ENCODE data around the gene LRIG1.

Gene LRIG1

GRCh38 chr3:66396161-66396760 lies 104.6 kb downstream of the LRIG1 start:
- Histone ChIP-seq H3K4me3 (ENCODE audit: low read length) (no peak overlapping the region), H4K20me1 (ENCODE audit: insufficient read depth, low read length) (no peaks in the 10 kb centered on the region; the same call in 1 of the 2 replicates), H3K4me2 (ENCODE audit: low read depth, low read length) (no peak overlapping the region)

GRCh38 chr3:66395635-66396034 lies 105.2 kb downstream of the LRIG1 start:
- H3K9ac ChIP-seq (ENCODE audit: low read length): no peak overlapping the region
- H3K4me2 ChIP-seq (ENCODE audit: low read depth, low read length): no peak overlapping the region
- DNase-seq: no peak
- no peaks in the 10 kb centered on the region; the same call in 1 of the 2 replicates for H4K20me1 ChIP-seq (ENCODE audit: insufficient read depth, low read length)
- H3F3A ChIP-seq (ENCODE audit: insufficient read depth, low read length): no peaks in the 10 kb centered on the region
- no peaks in the 10 kb centered on the region for H3K27me3 ChIP-seq (replicated peaks; ENCODE audit: insufficient read depth, low read length)
- no peak overlapping the region for H2AFZ ChIP-seq (ENCODE audit: low read length)
- H3K9me2 ChIP-seq (replicated peaks; ENCODE audit: insufficient read depth, low read length): no peaks in the 10 kb centered on the region
- H3K27ac ChIP-seq (ENCODE audit: low read length): no peak overlapping the region
- H3K36me3 ChIP-seq (replicated peaks; ENCODE audit: insufficient read depth, low read length): no peaks in the 10 kb centered on the region; the same call in 1 of the 2 replicates
- no peaks in the 10 kb centered on the region for H3K9me3 ChIP-seq (replicated peaks; ENCODE audit: insufficient read depth, low read length)
- H3K4me1 ChIP-seq (ENCODE audit: low read length): peaks cover 5% of the 10 kb centered on the region; the same call in 1 of the 2 replicates
- H3K79me2 ChIP-seq (ENCODE audit: low read length): no peaks in the 10 kb centered on the region
- H3K4me3 ChIP-seq (ENCODE audit: low read length): no peak overlapping the region
- TF ChIP-seq EZH2 (optimal IDR thresholded peaks at IDR 0.05; ENCODE audit: low read depth, low read length) (no peak), CTCF (IDR thresholded peaks at IDR 0.05; ENCODE audit: low read length) (no peak), EZH2phosphoT487 (IDR thresholded peaks at IDR 0.05; ENCODE audit: low read length) (no peak)

More at GRCh38 chr3:66396161-66396760, 104.6 kb downstream of the LRIG1 start:
- Histone ChIP-seq H3K9me3 (replicated peaks; ENCODE audit: insufficient read depth, low read length) (no peaks in the 10 kb centered on the region), H3K27ac (ENCODE audit: low read length) (no peak overlapping the region), H3K9ac (ENCODE audit: low read length) (no peak overlapping the region), H3K9me2 (replicated peaks; ENCODE audit: insufficient read depth, low read length) (no peaks in the 10 kb centered on the region), H3K36me3 (replicated peaks; ENCODE audit: insufficient read depth, low read length) (no peaks in the 10 kb centered on the region; the same call in 1 of the 2 replicates), H2AFZ (ENCODE audit: low read length) (no peak overlapping the region), H3K79me2 (ENCODE audit: low read length) (no peaks in the 10 kb centered on the region), H3K27me3 (replicated peaks; ENCODE audit: insufficient read depth, low read length) (no peaks in the 10 kb centered on the region), H3K4me1 (ENCODE audit: low read length) (no peaks in the 10 kb centered on the region; the same call in 1 of the 2 replicates), H3F3A (ENCODE audit: insufficient read depth, low read length) (no peaks in the 10 kb centered on the region)
- no peak for TF ChIP-seq EZH2phosphoT487 (IDR thresholded peaks at IDR 0.05; ENCODE audit: low read length)
- no peak for DNase-seq

- H3K4me2 ChIP-seq (ENCODE audit: low read depth, low read length): no peak overlapping the region
Measured at GRCh38 chr3:66394753-66395249, 106.0 kb downstream of the LRIG1 start.

More at GRCh38 chr3:66394753-66395249, 106.0 kb downstream of the LRIG1 start:
- Histone ChIP-seq H3K4me3 (ENCODE audit: low read length) (no peak overlapping the region), H2AFZ (ENCODE audit: low read length) (no peak overlapping the region), H4K20me1 (ENCODE audit: insufficient read depth, low read length) (no peaks in the 10 kb centered on the region; the same call in 1 of the 2 replicates), H3K79me2 (ENCODE audit: low read length) (no peaks in the 10 kb centered on the region), H3K4me1 (ENCODE audit: low read length) (peaks cover 11% of the 10 kb centered on the region), H3K9me2 (replicated peaks; ENCODE audit: insufficient read depth, low read length) (no peaks in the 10 kb centered on the region), H3F3A (ENCODE audit: insufficient read depth, low read length) (peaks cover 7% of the 10 kb centered on the region), H3K9me3 (replicated peaks; ENCODE audit: insufficient read depth, low read length) (no peaks in the 10 kb centered on the region), H3K27me3 (replicated peaks; ENCODE audit: insufficient read depth, low read length) (no peaks in the 10 kb centered on the region), H3K27ac (ENCODE audit: low read length) (no peak overlapping the region), H3K9ac (ENCODE audit: low read length) (no peak overlapping the region), H3K36me3 (replicated peaks; ENCODE audit: insufficient read depth, low read length) (no peaks in the 10 kb centered on the region; the same call in 1 of the 2 replicates)
- TF ChIP-seq EZH2phosphoT487 (IDR thresholded peaks at IDR 0.05; ENCODE audit: low read length): no peak
- TF ChIP-seq CTCF (IDR thresholded peaks at IDR 0.05; ENCODE audit: low read length): no peak
- no peak for TF ChIP-seq EZH2 (optimal IDR thresholded peaks at IDR 0.05; ENCODE audit: low read depth, low read length)
- DNase-seq: no peak

Data from MM.1S (cell line).